K562 (cell line): Measurements from ENCODE around the gene ALG6. TPM values are rescaled to one million over a fixed set of nuclear protein-coding genes. Genes with fewer than 3 reads are reported as not detected.

ENCODE experiments used
- ARID1B ChIP-seq: fragments of 450-650 bp; IDR thresholded peaks from 2 replicates; pipeline ENCODE4 v1.6.1; 2016; ENCODE audit warnings: antibody characterized with exemption, mild to moderate bottlenecking, inconsistent platforms
- BRCA1 ChIP-seq, 2 experiments: fragments of 450-650 bp in 1 of 2; sonication (generic) in 1 of 2; formaldehyde crosslinking in 1 of 2; IDR thresholded peaks; 2 replicates each; pipeline versions ENCODE4 v1.5.0 to v1.6.1; 2017 to 2020; ENCODE audit warnings: mild to moderate bottlenecking in 1 of 2, missing genetic modification reagents in 1 of 2
- CBFB ChIP-seq: sonication (generic); formaldehyde crosslinking; IDR thresholded peaks from 2 replicates; pipeline ENCODE4 v1.4.0; 2020; ENCODE audit warnings: mild to moderate bottlenecking, missing genetic modification reagents
- CSDE1 ChIP-seq, 2 experiments: fragments of 450-650 bp; IDR thresholded peaks; 2 replicates each; pipeline ENCODE4 v1.6.1; 2016; ENCODE audit warnings: mild to moderate bottlenecking in 1 of 2
- ESRRA ChIP-seq: fragments of 450-650 bp; IDR thresholded peaks from 2 replicates; pipeline ENCODE4 v1.6.1; 2014; ENCODE audit warnings: low read depth, mild to moderate bottlenecking, moderate library complexity, borderline replicate concordance
- GABPB1 ChIP-seq: sonication (generic); formaldehyde crosslinking; IDR thresholded peaks from 2 replicates; pipeline ENCODE4 v1.8.0; 2022; ENCODE audit warnings: mild to moderate bottlenecking, missing genetic modification reagents
- HNRNPLL ChIP-seq: fragments of 200-400 bp; formaldehyde crosslinking; IDR thresholded peaks from 2 replicates; pipeline ENCODE4 v1.6.1; 2017; ENCODE audit warnings: low read length, low read depth, mild to moderate bottlenecking; ENCODE audit not compliant: poor library complexity, severe bottlenecking
- NR1H2 ChIP-seq: sonication (generic); formaldehyde crosslinking; IDR thresholded peaks from 2 replicates; pipeline ENCODE4 v1.4.0; 2020; ENCODE audit warnings: mild to moderate bottlenecking, missing genetic modification reagents
- NRF1 ChIP-seq, 2 experiments: fragments of 450-650 bp; IDR thresholded peaks in 1 of 2; conservative IDR thresholded peaks in 1 of 2; 2 replicates each; pipeline ENCODE4 v1.6.1; 2014; ENCODE audit warnings: mild to moderate bottlenecking in 2 of 2
- PHF8 ChIP-seq: fragments of 200-600 bp; sonication (generic); IDR thresholded peaks from 2 replicates; pipeline ENCODE4 v1.6.1; 2012; ENCODE audit warnings: mixed run types, mild to moderate bottlenecking, inconsistent platforms, low read length, moderate library complexity, borderline replicate concordance
- RBFOX2 ChIP-seq: fragments of 200-400 bp; formaldehyde crosslinking; IDR thresholded peaks from 2 replicates; pipeline ENCODE4 v1.6.1; 2017; ENCODE audit warnings: low read depth, mild to moderate bottlenecking, low read length, moderate library complexity
- SOX6 ChIP-seq: fragments of 450-650 bp; IDR thresholded peaks from 2 replicates; pipeline ENCODE4 v1.6.1; 2014; ENCODE audit warnings: mild to moderate bottlenecking
- VEZF1 ChIP-seq: fragments of 200-800 bp; sonication (Bioruptor generic); IDR thresholded peaks from 2 replicates; pipeline ENCODE4 v1.6.1; 2017; ENCODE audit warnings: missing genetic modification characterization, missing compliant biosample characterization
- ZNF589 ChIP-seq: fragments of 200-800 bp; sonication (Bioruptor generic); IDR thresholded peaks from 2 replicates; pipeline ENCODE4 v1.6.1; 2016; ENCODE audit warnings: low read depth, missing genetic modification characterization, missing compliant biosample characterization
- polyA plus RNA-seq, 8 experiments: library from polyadenylated mRNA; depleted of rRNA in 4 of 8; stranded (reverse) in 5 of 8; unstranded in 3 of 8; fragments of >200 nt; fragmentation: Nextera tagmentation in 2 of 8; fragmentation: Illumina TruSeq in 1 of 8; extraction: Ambion mirVana in 2 of 8; extraction: Trizol in 1 of 8; gene quantifications; 2 replicates each; pipeline versions ENCODE4 v1.2.1 to v1.2.3, GENCODE V29; 2011 to 2014; ENCODE audit warnings: inconsistent platforms in 1 of 8, missing spikeins in 1 of 8
- total RNA-seq, 7 experiments: library from RNA; depleted of rRNA in 6 of 7; stranded (reverse); fragments of >200 nt in 6 of 7; fragmentation: Illumina TruSeq in 2 of 7; extraction: Trizol in 2 of 7; gene quantifications; 2 replicates each; pipeline versions ENCODE4 v1.2.1 to v1.2.3, GENCODE V29; 2011 to 2021; ENCODE audit warnings: low replicate concordance in 1 of 7
- TF ChIP-seq, protein P1 (sequence below): fragments of 450-650 bp; IDR thresholded peaks from 2 replicates; pipeline ENCODE4 v1.6.1; 2016; ENCODE audit warnings: antibody characterized with exemption
- TF ChIP-seq, protein P2 (sequence below): IDR thresholded peaks from 2 replicates; pipeline ENCODE4 v1.6.1; 2014; ENCODE audit warnings: antibody characterized with exemption
- TF ChIP-seq, protein P3 (sequence below): IDR thresholded peaks from 2 replicates; pipeline ENCODE4 v1.6.1; 2012; ENCODE audit warnings: low read depth, low read length, improper control_type of control experiment, borderline replicate concordance
- TF ChIP-seq, protein P4 (sequence below): fragments of 450-650 bp; formaldehyde crosslinking; IDR thresholded peaks from 2 replicates; pipeline ENCODE4 v1.4.0; 2022; ENCODE audit warnings: missing genetic modification characterization

Gene ALG6
- total and polyA plus RNA-seq, 9 of the 15 experiments (the other 6 are each of a cell fraction or from before 2014, with no cell fraction given), result 14.6 to 35.7 (median 23.3) TPM

DNA sequence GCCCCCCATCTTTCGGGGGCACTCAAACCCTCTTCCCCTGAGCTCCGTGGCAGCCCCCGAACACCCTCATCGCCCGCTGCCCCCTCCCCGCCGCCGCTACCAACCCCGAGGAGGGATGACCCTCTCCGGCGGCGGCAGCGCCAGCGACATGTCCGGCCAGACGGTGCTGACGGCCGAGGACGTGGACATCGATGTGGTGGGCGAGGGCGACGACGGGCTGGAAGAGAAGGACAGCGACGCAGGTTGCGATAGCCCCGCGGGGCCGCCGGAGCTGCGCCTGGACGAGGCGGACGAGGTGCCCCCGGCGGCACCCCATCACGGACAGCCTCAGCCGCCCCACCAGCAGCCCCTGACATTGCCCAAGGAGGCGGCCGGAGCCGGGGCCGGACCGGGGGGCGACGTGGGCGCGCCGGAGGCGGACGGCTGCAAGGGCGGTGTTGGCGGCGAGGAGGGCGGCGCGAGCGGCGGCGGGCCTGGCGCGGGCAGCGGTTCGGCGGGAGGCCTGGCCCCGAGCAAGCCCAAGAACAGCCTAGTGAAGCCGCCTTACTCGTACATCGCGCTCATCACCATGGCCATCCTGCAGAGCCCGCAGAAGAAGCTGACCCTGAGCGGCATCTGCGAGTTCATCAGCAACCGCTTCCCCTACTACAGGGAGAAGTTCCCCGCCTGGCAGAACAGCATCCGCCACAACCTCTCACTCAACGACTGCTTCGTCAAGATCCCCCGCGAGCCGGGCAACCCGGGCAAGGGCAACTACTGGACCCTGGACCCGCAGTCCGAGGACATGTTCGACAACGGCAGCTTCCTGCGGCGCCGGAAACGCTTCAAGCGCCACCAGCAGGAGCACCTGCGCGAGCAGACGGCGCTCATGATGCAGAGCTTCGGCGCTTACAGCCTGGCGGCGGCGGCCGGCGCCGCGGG is 44.2 kb upstream of the ALG6 start (continued):
- TF ChIP-seq, protein P1, sequence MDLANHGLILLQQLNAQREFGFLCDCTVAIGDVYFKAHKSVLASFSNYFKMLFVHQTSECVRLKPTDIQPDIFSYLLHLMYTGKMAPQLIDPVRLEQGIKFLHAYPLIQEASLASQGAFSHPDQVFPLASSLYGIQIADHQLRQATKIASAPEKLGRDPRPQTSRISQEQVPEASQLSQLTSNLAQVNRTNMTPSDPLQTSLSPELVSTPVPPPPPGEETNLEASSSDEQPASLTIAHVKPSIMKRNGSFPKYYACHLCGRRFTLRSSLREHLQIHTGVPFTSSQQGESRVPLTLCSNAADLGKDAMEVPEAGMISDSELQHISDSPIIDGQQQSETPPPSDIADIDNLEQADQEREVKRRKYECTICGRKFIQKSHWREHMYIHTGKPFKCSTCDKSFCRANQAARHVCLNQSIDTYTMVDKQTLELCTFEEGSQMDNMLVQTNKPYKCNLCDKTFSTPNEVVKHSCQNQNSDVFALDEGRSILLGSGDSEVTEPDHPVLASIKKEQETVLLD, result no peak
- TF ChIP-seq RBFOX2 (peak; percentile 44; the same call in 1 of the 2 replicates), VEZF1 (CRISPR knock-in tag) (no peak), GABPB1 (CRISPR knock-in tag) (peak; percentile 80), HNRNPLL (no peak), CSDE1 (IDR thresholded peaks at IDR 0.05) (no peak), BRCA1 (IDR thresholded peaks at IDR 0.05) (no peak), BRCA1 (CRISPR knock-in tag; IDR thresholded peaks at IDR 0.05) (no peak), SOX6 (no peak), PHF8 (peak; percentile 25; the same call in 1 of the 2 replicates), NR1H2 (CRISPR knock-in tag) (no peak), ARID1B (no peak), CBFB (CRISPR knock-in tag) (no peak), ESRRA (no peak), NRF1 (conservative IDR thresholded peaks at IDR 0.05 in 1 of 2, IDR thresholded peaks at IDR 0.05 in 1 of 2) (peak; percentile 28 to 52; a peak in 3 of 4 replicates), ZNF589 (CRISPR knock-in tag) (no peak)
- TF ChIP-seq, protein P2, sequence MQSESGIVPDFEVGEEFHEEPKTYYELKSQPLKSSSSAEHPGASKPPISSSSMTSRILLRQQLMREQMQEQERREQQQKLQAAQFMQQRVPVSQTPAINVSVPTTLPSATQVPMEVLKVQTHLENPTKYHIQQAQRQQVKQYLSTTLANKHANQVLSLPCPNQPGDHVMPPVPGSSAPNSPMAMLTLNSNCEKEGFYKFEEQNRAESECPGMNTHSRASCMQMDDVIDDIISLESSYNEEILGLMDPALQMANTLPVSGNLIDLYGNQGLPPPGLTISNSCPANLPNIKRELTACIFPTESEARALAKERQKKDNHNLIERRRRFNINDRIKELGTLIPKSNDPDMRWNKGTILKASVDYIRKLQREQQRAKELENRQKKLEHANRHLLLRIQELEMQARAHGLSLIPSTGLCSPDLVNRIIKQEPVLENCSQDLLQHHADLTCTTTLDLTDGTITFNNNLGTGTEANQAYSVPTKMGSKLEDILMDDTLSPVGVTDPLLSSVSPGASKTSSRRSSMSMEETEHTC, result no peak
- TF ChIP-seq, protein P3, sequence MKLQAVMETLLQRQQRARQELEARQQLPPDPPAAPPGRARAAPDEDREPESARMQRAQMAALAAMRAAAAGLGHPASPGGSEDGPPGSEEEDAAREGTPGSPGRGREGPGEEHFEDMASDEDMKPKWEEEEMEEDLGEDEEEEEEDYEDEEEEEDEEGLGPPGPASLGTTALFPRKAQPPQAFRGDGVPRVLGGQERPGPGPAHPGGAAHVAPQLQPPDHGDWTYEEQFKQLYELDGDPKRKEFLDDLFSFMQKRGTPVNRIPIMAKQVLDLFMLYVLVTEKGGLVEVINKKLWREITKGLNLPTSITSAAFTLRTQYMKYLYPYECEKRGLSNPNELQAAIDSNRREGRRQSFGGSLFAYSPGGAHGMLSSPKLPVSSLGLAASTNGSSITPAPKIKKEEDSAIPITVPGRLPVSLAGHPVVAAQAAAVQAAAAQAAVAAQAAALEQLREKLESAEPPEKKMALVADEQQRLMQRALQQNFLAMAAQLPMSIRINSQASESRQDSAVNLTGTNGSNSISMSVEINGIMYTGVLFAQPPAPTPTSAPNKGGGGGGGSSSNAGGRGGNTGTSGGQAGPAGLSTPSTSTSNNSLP, result no peak
- TF ChIP-seq, protein P4, sequence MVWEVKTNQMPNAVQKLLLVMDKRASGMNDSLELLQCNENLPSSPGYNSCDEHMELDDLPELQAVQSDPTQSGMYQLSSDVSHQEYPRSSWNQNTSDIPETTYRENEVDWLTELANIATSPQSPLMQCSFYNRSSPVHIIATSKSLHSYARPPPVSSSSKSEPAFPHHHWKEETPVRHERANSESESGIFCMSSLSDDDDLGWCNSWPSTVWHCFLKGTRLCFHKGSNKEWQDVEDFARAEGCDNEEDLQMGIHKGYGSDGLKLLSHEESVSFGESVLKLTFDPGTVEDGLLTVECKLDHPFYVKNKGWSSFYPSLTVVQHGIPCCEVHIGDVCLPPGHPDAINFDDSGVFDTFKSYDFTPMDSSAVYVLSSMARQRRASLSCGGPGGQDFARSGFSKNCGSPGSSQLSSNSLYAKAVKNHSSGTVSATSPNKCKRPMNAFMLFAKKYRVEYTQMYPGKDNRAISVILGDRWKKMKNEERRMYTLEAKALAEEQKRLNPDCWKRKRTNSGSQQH, result no peak
